ENCODE measurements around the gene CNOT10.

The CNOT10 gene

GRCh38 chr3:32780735-32781210 is 95.8 kb downstream of the CNOT10 start:
- TF ChIP-seq ZNF843 (tag by site-specific recombination; IDR thresholded peaks at IDR 0.05) (no peak), GLIS2 (tag by site-specific recombination; IDR thresholded peaks at IDR 0.05) (peak; percentile 80), KLF1 (tag by site-specific recombination; IDR thresholded peaks at IDR 0.05) (peak; percentile 95), GLIS1 (tag by site-specific recombination; IDR thresholded peaks at IDR 0.05) (peak; percentile 86), ZNF26 (tag by site-specific recombination; IDR thresholded peaks at IDR 0.05) (no peak), ZNF18 (tag by site-specific recombination; IDR thresholded peaks at IDR 0.05) (0 out of 2 replicates have a peak, but pooled peaks have one; percentile 36), PATZ1 (tag by site-specific recombination; IDR thresholded peaks at IDR 0.05) (peak; percentile 64; the same call in 1 of the 2 replicates), SP2 (tag by site-specific recombination; IDR thresholded peaks at IDR 0.05) (0 out of 2 replicates have a peak, but pooled peaks have one; percentile 10), KLF8 (tag by site-specific recombination; IDR thresholded peaks at IDR 0.05) (0 out of 2 replicates have a peak, but pooled peaks have one; percentile 27)
- ChIA-PET CTCF (interaction anchor here (0.6 to 1.9 kb wide), 7 partner anchors 9 to 1055 kb away, joined by 3 to 9 read pairs (median 4); no protein-coding TSS in a partner anchor), POLR2A (interaction anchor here (1.7 kb wide), 1 partner anchor 11 kb away, joined by 5 read pairs; no protein-coding TSS in a partner anchor)
- H3K4me3 ChIP-seq (ENCODE audit: low read depth, low read length) = peak overlapping the region; percentile 62
- peaks cover 0 to 10% of the 10 kb centered on the region in 2 experiments; a peak in 1 of 3 replicates for H3K36me3 ChIP-seq (ENCODE audit: control insufficient read depth in 2 of 2, insufficient read depth in 1 of 2, low read length in 2 of 2)
- no peaks in the 10 kb centered on the region for H3K9me3 ChIP-seq (ENCODE audit: control insufficient read depth, insufficient read depth, low read depth, low read length)
- no peaks in the 10 kb centered on the region for H3K4me1 ChIP-seq (ENCODE audit: control insufficient read depth, insufficient read depth, low read length)
- no peak overlapping the region; the same call in 1 of the 2 replicates for H3K27ac ChIP-seq (ENCODE audit: extremely low read depth, low read depth, low read length)

- Histone ChIP-seq H3K4me1 (ENCODE audit: control insufficient read depth, insufficient read depth, low read length) (no peaks in the 10 kb centered on the region), H3K9me3 (ENCODE audit: control insufficient read depth, insufficient read depth, low read depth, low read length) (no peaks in the 10 kb centered on the region), H3K27ac (ENCODE audit: extremely low read depth, low read depth, low read length) (no peak overlapping the region; the same call in 1 of the 2 replicates), H3K4me3 (ENCODE audit: low read depth, low read length) (peak overlapping the region; percentile 62), H3K36me3 (ENCODE audit: control insufficient read depth in 2 of 2, insufficient read depth in 1 of 2, low read length in 2 of 2) (peaks cover 0 to 5% of the 10 kb centered on the region in 2 experiments; a peak in 1 of 3 replicates)
- POLR2A ChIA-PET = interaction anchor here (0.8 to 1.7 kb wide), 2 partner anchors 10 to 17 kb away, joined by 3 to 5 read pairs; no protein-coding TSS in a partner anchor
- CTCF ChIA-PET = interaction anchor here (0.6 to 1.9 kb wide), 10 partner anchors 9 to 1054 kb away, joined by 3 to 9 read pairs (median 4); no protein-coding TSS in a partner anchor
- peak; percentile 48; the same call in 1 of the 2 replicates for TF ChIP-seq HIC1 (tag by site-specific recombination; IDR thresholded peaks at IDR 0.05)
- TF ChIP-seq ZNF169 (tag by site-specific recombination; IDR thresholded peaks at IDR 0.05) = no peak
- no peak for TF ChIP-seq ZNF157 (tag by site-specific recombination; IDR thresholded peaks at IDR 0.05)
- TF ChIP-seq REST (tag by site-specific recombination; IDR thresholded peaks at IDR 0.05) = no peak
- peak; percentile 89 for TF ChIP-seq CTCF (tag by site-specific recombination; IDR thresholded peaks at IDR 0.05)
- no peak for TF ChIP-seq ZSCAN5A (tag by site-specific recombination; IDR thresholded peaks at IDR 0.05)
- TF ChIP-seq ZNF768 (tag by site-specific recombination; IDR thresholded peaks at IDR 0.05) = no peak
- no peak for TF ChIP-seq ZNF174 (tag by site-specific recombination; IDR thresholded peaks at IDR 0.05)
- no peak for TF ChIP-seq ZNF843 (tag by site-specific recombination; IDR thresholded peaks at IDR 0.05)
Measured at GRCh38 chr3:32781211-32781968, 96.4 kb downstream of the CNOT10 start.

Measured in HEK293 (cell line).